DOHH2 (cell line): ENCODE measurements around the gene TMCO4.

Experiments
- H3F3A ChIP-seq: fragments of 200-600 bp; sonication (generic), shearing (Covaris generic); 2 replicates; pipeline ENCODE4 v1.6.0; 2016; ENCODE audit warnings: antibody characterized with exemption, mild to moderate bottlenecking; ENCODE audit not compliant: control insufficient read depth, insufficient read depth
- H3K27ac ChIP-seq: fragments of 200-600 bp; sonication (generic); 2 replicates; pipeline ENCODE4 v1.5.1; 2014; ENCODE audit warnings: low read depth, mild to moderate bottlenecking, low read length, moderate library complexity
- H3K27me3 ChIP-seq: fragments of 200-600 bp; sonication (generic); 2 replicates; pipeline ENCODE4 v1.6.1; 2014; ENCODE audit warnings: mild to moderate bottlenecking, low read length, mixed read lengths; ENCODE audit not compliant: control insufficient read depth
- H3K36me3 ChIP-seq: fragments of 200-600 bp; sonication (generic); 2 replicates; pipeline ENCODE4 v1.6.1; 2014; ENCODE audit warnings: mild to moderate bottlenecking, low read length, moderate library complexity, mixed read lengths; ENCODE audit not compliant: control insufficient read depth
- H3K4me1 ChIP-seq: fragments of 200-600 bp; sonication (generic); 2 replicates; pipeline ENCODE4 v1.6.1; 2014; ENCODE audit warnings: mild to moderate bottlenecking, low read length, mixed read lengths; ENCODE audit not compliant: control insufficient read depth
- H3K4me2 ChIP-seq: fragments of 200-600 bp; sonication (generic); 2 replicates; pipeline ENCODE4 v1.6.0; 2014; ENCODE audit warnings: mild to moderate bottlenecking, low read length, moderate library complexity
- H3K4me3 ChIP-seq: fragments of 200-600 bp; sonication (generic); 2 replicates; pipeline ENCODE4 v1.5.1; 2014; ENCODE audit warnings: mild to moderate bottlenecking, low read length, mixed read lengths
- H3K79me2 ChIP-seq: fragments of 200-600 bp; sonication (generic); 2 replicates; pipeline ENCODE4 v1.6.1; 2014; ENCODE audit warnings: mild to moderate bottlenecking, low read length, mixed read lengths; ENCODE audit not compliant: control insufficient read depth
- H3K9me2 ChIP-seq: fragments of 200-600 bp; sonication (generic); replicated peaks from 2 replicates; pipeline ENCODE4 v1.6.1; 2014; ENCODE audit warnings: mild to moderate bottlenecking, low read length, mixed read lengths; ENCODE audit not compliant: control insufficient read depth
- H3K9me3 ChIP-seq: fragments of 200-600 bp; sonication (generic); 2 replicates; pipeline ENCODE4 v1.6.1; 2014; ENCODE audit warnings: antibody characterized with exemption, low read length, mixed read lengths; ENCODE audit not compliant: control insufficient read depth, insufficient read depth
- H4K20me1 ChIP-seq: fragments of 200-600 bp; sonication (generic); 2 replicates; pipeline ENCODE4 v1.6.0; 2014; ENCODE audit warnings: low read depth, mild to moderate bottlenecking, antibody characterized with exemption, low read length, moderate library complexity; ENCODE audit not compliant: control insufficient read depth, insufficient read depth
- CTCF ChIP-seq: fragments of 200-600 bp; sonication (generic); IDR thresholded peaks from one replicate; pipeline ENCODE4 v1.5.1; 2014; ENCODE audit warnings: antibody characterized with exemption, mild to moderate bottlenecking, low read depth, low read length; ENCODE audit not compliant: poor library complexity, severe bottlenecking
- EZH2phosphoT487 ChIP-seq: fragments of 200-600 bp; sonication (generic); IDR thresholded peaks from 2 replicates; pipeline ENCODE4 v1.6.1; 2017; ENCODE audit warnings: borderline replicate concordance, mild to moderate bottlenecking, antibody characterized with exemption, low read length, moderate library complexity, mixed read lengths

TMCO4 gene

GRCh38 chr1:19696820-19697219 lies 102.9 kb downstream of the TMCO4 start:
- Histone ChIP-seq H3K27me3 (no peaks in the 10 kb centered on the region), H3K4me1 (peaks cover 10% of the 10 kb centered on the region), H3K9me2 (no peaks in the 10 kb centered on the region), H3K4me2 (no peak overlapping the region), H3K4me3 (no peak overlapping the region), H3F3A (no peaks in the 10 kb centered on the region), H4K20me1 (no peaks in the 10 kb centered on the region), H3K36me3 (no peaks in the 10 kb centered on the region), H3K9me3 (no peaks in the 10 kb centered on the region), H3K79me2 (no peaks in the 10 kb centered on the region), H3K27ac (no peak overlapping the region)
- TF ChIP-seq EZH2phosphoT487: no peak
- no peak for TF ChIP-seq CTCF

- Histone ChIP-seq H3K4me1 (peaks cover 10% of the 10 kb centered on the region), H3K9me3 (no peaks in the 10 kb centered on the region), H3K36me3 (no peaks in the 10 kb centered on the region), H3K9me2 (no peaks in the 10 kb centered on the region), H3K79me2 (no peaks in the 10 kb centered on the region), H3K27ac (no peak overlapping the region), H3K27me3 (no peaks in the 10 kb centered on the region), H3K4me2 (no peak overlapping the region), H4K20me1 (no peaks in the 10 kb centered on the region), H3K4me3 (no peak overlapping the region), H3F3A (no peaks in the 10 kb centered on the region)
- TF ChIP-seq CTCF (no peak), EZH2phosphoT487 (no peak)
These were observed 103.9 kb downstream of the TMCO4 start for GRCh38 chr1:19695772-19696171.

- TF ChIP-seq EZH2phosphoT487 (no peak), CTCF (no peak)
- Histone ChIP-seq H3K9me3 (peaks cover 13% of the 10 kb centered on the region; the same call in 1 of the 2 replicates), H3K27me3 (no peaks in the 10 kb centered on the region), H3K9me2 (no peaks in the 10 kb centered on the region), H3F3A (no peaks in the 10 kb centered on the region), H3K4me2 (no peak overlapping the region), H3K4me3 (no peak overlapping the region), H3K27ac (no peak overlapping the region), H4K20me1 (no peaks in the 10 kb centered on the region), H3K4me1 (peaks cover 10% of the 10 kb centered on the region), H3K36me3 (no peaks in the 10 kb centered on the region), H3K79me2 (no peaks in the 10 kb centered on the region)
These were observed 105.4 kb downstream of the TMCO4 start for GRCh38 chr1:19694298-19694697.

GRCh38 chr1:19690342-19690741 lies 109.4 kb downstream of the TMCO4 start:
- Histone ChIP-seq H3K27me3 (no peaks in the 10 kb centered on the region), H3K4me1 (no peaks in the 10 kb centered on the region), H3F3A (no peaks in the 10 kb centered on the region), H3K36me3 (no peaks in the 10 kb centered on the region), H3K27ac (no peak overlapping the region), H4K20me1 (no peaks in the 10 kb centered on the region), H3K9me2 (no peaks in the 10 kb centered on the region), H3K9me3 (peaks cover 21% of the 10 kb centered on the region; the same call in 1 of the 2 replicates), H3K79me2 (no peaks in the 10 kb centered on the region), H3K4me2 (no peak overlapping the region), H3K4me3 (no peak overlapping the region)
- TF ChIP-seq EZH2phosphoT487 (no peak), CTCF (no peak)
